HG02884 (cell line): ENCODE data around the gene SYT8.
"Not testable (repeated sequence)": the region's sequence is repeated elsewhere in the genome, so short reads cannot be mapped to it uniquely, and the experiment has no call there.

Source experiments
- ATAC-seq: cut with Tn5 transposase; IDR thresholded peaks from one replicate; pipeline ENCODE4 v1.9.1; 2021; ENCODE audit warnings: mild to moderate bottlenecking, moderate library complexity; ENCODE audit not compliant: unreplicated experiment

Gene SYT8, protein sequence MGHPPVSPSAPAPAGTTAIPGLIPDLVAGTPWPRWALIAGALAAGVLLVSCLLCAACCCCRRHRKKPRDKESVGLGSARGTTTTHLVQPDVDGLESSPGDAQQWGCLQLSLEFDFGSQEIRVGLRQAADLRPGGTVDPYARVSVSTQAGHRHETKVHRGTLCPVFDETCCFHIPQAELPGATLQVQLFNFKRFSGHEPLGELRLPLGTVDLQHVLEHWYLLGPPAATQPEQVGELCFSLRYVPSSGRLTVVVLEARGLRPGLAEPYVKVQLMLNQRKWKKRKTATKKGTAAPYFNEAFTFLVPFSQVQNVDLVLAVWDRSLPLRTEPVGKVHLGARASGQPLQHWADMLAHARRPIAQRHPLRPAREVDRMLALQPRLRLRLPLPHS

DNA sequence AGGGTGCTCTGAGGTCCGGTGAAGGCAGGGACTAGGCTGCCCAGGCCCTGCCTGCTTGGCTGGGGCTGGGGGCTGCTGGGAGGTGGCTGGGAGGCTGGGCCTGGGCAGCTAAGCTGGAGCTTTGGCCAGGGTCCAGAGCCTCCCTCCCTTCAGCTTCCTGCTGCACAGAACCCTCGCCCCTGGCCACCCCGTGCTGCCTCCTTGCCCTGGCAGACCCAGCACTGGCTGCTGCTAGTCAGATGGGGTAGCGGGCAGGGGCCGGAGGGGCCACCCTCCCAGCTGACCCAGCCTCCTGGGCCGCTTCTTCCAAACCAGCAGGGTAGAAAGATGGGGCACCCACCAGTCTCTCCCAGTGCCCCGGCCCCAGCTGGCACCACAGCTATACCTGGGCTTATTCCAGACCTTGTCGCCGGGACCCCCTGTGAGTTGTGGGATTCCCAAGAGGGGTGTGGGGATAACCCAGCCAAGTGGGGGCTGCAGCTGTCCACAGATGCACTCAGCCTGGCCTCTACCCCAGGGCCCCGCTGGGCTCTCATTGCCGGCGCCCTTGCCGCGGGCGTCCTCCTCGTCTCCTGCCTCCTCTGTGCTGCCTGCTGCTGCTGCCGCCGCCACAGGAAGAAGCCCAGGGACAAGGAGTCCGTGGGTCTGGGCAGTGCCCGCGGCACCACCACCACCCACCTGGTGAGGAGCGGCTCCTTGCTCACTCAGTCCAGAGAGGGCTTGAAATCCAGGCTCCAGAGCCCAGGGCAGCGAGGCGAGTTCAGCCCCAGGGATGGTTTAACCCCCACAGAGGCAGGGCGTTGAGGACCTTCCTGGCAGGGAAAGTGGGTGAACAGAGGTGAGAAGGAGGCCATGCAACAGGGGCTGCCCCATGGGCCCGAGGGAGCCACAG is at the start of gene SYT8:
Gene SYT8, plus strand, starts transcription at position 212 of the 892 bp plus-strand sequence. Its CDS starts 116 bp downstream, at position 328.
- ATAC-seq, result no peak

DNA sequence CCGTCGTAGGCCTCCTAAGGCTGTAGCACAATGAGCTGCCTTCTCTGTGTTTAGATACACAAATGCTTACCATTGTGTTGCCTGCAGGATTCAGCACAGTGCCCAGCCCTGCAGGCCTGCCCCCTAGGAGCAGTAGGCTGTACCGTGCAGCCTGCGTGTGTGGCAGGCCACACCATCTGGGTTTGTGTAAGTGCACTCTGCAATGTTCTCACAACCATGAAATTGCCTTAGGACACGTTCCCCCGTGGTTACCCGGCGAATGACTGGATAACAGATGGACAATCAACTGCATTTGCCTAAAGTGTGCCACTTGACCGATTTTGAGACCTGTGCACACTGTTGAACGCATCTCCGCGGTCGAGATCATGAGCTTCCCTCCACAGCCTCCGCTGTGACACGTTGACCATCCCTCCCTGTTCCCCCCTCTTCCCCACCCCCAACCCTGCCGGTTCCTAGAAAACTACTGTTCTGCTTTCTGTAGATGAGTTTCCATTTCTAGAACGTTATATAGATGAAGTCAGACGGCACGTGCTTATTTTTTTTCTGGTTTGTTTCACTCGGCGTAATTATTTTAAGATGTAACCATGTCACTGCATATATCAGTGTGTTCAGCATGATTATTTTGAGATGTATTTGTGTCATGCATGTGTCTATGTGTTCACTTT is 48.9 kb upstream of the SYT8 start:
- no peak for ATAC-seq

DNA sequence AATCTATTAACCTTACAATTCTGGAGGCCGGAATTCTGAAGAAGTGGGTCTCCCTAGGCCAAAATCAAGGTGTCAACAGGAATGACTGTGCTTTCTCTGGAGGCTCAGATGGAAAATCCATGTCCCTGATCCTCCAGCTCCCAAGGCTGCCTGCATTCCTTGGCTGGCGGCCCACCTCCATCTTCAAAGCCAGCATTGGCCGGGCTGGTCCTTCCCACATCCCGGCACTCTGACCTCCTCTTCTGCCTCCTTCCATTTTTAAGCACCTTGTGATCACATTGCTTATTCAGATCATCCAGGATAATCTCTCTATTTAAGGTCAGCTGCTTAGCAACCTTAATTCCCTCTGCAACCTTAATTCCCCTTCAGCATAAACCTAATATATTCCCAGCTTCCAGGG is 48.3 kb upstream of the SYT8 start:
- ATAC-seq, result no peak

DNA sequence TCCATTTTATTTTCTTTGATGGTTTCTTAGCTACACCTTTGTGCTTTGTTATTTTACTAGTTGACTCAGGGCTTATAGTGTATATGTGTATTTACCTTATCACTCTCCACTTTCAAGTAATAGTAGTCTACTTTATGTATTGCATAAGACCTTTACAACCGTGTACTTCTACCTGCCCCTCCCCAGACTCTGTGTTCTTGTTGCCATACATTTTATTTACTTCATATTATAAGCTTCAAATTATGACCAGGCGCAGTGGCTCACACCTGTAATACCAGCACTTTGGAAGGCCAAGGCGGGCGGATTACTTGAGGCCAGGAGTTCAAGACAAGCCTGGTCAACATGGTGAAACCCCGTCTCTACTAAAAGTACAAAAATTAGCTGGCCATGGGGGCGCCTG is 42.9 kb upstream of the SYT8 start:
- ATAC-seq, result no peak

DNA sequence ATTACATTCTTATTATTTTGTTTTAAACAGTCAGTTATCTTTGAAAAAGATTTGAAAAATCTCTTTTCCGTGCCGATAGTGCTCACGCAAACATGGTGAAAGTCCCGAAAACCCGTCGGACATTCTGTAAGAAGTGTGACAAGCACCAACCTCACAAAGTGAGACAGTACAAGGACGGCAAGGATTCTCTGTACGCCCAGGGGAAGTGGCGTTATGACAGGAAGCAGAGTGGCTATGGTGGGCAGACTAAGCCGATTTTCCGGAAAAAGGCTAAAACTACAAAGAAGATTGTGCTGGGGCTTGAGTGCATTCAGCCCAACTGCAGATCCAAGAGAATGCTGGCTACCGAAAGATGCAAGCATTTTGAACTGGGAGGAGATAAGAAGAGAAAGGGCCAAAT is 42.3 kb upstream of the SYT8 start:
- ATAC-seq, result no peak

DNA sequence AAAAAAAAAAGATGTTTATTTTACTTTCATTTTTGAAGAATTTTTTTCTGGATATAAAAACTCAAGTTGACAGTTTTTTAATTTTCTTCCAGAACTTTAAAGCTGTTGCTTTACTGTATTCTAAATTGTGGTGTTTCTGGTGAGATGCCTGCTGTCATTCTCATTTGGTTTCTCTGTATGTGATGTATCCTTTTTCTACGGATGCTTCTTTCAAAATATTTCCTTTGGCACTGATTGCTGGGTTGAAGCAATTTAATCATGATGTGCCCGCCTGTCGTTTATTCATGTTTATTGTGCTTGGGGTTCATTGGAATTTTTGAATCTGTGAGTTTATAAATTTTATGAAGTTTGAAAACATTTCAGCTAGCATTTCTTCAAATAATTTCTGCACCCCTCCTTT is 41.7 kb upstream of the SYT8 start:
- no peak for ATAC-seq

DNA sequence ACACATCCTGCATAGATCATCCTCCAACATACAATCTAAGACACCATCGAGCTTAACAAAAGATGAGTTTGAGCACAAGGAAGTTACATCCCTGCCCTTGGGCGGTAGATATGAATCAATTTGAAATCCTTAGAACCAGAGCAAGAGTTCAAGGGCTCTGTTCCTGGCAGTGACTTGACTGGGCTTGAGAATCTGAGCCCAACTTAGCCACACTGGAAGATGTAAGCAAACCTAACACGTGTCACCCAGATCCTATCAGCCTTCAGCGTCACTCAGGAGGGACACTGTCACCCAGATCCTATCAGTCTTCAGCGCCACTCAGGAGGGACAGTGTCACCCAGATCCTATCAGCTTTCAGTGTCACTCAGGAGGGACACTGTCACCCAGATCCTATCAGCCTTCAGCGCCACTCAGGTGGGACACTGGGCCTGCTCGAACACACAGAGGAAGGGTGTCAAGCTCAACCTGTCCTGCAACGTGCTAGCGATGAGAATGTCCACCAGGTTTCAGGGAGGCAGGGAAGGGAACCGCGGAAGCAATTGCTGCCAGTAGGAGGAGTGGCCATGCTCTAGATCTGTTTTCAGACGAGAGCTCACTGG is 38.3 kb upstream of the SYT8 start:
- ATAC-seq, result no peak

DNA sequence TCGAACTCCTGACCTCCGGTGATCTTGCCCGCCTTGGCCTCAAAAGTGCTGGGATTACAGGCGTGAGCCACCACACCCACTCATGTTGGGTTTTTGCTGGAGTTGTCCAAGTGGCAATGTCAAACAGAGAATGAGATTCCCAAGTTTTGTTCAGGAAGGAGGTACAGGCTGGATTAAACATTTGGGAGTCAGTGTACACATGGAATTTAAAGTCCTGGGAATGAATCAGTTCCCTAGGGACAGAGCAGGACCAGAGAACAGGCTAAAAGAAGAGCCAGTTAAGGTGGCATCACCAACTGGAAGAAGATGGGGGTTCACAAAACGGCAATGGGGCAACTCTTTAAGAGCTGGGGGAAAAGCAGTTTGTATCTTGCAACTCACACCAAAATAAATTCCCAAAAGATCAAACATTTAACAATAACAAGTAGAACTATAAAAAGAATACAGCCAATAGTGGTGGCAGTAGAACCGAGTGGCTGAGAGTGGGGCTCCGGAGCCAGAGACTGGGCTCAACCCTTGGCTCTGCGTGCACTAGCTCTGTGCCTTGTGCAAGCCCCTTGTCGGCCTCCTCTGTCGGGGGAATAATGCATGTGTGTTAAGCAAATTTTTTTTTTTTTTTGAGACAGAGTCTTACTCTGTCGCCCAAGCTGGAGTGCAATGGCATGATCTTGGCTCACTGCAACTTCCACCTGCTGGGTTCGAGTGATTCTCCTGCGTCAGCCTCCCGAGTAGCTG is 37.2 kb upstream of the SYT8 start:
- ATAC-seq, result no peak

DNA sequence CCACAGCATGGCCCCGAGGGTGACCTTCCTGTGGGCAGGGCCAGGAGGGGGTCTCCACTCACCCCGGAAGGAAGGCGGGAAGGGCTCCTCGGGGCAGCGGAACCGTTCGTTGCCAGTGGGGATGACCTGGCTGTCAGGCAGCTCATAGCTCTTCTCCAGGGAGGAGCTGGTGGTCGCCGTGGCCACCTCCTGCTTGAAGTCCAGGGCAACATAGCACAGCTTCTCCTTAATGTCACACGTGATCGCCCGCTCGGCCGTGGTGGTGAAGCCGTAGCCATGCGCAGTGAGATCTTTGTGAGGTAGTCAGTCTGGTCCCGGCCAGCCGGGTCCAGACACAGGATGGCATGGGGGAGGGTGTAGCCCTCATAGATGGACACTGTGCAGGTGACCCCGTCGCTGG is 31.5 kb upstream of the SYT8 start:
- ATAC-seq, result no peak

DNA sequence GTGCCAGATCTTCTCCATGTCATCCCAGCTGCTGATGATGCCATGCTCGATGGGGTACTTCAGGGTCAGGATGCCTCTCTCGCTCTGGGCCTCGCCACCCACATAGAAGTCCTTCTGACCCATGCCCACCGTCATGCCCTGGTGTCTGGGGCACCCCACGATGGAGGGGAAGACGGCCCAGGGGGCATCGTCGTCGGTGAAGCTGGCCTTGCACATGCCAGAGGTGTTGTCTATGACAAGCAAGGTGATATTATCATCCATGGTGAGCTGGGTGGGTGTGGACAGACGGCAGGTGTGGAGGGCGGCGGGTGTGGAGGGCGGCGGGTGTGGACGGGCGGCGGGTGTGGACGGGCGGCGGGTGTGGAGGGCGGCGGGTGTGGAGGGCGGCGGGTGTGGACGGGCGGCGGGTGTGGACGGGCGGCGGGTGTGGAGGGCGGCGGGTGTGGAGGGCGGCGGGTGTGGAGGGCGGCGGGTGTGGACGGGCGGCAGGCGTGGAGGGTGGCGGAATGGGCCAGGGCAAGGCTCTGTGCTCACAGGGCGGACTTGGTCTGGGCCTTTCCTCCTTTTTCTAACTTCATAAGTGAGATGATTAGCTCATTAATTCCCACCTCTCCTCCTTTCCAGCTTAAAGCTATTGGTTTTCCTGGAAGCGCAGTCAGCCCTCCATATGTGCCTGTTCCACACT is 30.8 kb upstream of the SYT8 start:
- not testable (repeated sequence) for ATAC-seq

DNA sequence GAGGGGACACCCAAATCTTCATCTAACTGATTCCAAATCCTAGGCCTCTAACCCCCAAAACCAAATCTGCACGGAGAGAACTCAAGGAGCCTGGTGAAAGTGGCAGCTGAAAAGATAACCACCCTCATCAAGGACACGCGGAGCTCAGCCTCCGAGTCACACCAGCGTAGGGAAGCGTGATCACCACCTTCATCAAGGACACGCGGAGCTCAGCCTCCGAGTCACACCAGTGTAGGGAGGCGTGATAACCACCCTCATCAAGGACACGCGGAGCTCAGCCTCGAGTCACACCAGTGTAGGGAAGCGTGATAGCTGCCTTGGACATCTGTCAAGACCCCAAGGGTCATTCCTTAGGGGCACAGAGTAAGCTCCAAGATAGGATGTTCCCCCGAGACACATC is 29.3 kb upstream of the SYT8 start:
- no peak for ATAC-seq

DNA sequence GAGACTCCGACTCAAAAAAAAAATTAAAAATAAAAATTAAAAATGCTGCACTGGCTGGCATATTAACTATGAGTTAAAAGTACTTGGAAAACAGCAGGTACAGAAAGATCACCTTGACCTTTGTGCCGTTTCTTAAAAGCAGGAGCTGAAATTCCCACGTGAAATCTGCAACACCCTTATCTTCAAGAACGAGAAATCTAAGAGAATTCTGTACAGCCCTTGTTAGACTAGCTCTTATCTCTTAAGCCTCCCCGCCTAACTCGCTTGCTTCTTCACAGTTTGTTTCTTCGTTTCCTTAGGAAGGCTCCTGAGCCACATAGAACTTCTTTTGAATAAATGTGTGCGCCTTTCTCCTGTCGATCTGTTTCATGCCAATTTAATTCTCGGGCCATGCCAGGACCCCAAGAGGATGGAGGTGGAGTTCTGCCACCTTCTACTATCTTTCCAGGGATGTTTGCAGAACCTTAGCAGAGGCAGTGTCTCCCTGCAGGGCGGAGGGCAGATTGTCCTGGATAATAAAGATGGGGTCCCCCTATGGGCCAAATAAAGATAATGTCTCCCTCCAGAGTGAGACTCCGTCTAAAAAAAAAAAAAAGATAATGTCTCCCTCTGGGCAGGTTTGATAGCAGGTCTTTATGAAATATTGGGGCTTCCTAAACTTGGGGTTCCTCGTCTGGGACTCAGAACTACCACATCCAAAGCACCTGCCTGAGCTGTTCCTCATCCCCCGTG is 27.4 kb upstream of the SYT8 start:
- ATAC-seq, result no peak

DNA sequence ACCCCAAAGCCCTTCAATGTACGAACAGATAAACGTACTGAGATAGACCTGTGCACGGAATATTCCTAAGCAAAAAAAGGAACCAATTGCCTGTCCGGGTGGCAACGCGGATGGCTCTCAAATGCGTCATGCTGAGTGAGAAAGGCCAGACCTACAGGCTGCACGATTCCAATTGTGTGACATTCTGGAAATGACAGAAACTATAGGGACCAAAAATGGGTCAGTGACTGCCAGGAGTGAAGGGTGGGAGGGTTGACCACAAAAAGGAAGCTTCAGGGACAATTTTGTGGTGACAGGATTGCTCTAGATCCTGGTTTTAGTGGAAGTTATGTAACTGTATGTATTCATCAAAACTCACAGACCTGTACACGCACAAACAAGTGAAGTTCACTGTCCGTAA is 24.0 kb upstream of the SYT8 start:
- ATAC-seq, result no peak

DNA sequence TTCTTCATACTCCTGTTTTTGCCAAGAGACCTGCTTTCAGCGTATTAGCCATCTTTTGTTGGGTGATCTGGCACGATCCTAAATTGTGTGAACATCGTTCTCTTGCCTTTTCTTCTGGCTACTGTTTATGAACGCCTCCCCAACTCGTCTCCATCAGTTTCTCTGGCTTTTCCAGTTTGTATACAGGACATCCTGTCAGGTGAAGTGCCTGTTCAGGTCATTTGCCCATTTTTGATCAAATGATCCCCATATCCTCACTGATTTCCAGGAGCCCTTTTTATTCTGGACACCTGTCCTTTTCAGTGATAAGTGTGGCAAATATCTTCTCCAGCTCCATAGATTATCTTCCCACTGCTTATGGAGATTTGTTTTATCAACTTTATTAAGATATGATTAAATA is 22.5 kb upstream of the SYT8 start:
- no peak for ATAC-seq

DNA sequence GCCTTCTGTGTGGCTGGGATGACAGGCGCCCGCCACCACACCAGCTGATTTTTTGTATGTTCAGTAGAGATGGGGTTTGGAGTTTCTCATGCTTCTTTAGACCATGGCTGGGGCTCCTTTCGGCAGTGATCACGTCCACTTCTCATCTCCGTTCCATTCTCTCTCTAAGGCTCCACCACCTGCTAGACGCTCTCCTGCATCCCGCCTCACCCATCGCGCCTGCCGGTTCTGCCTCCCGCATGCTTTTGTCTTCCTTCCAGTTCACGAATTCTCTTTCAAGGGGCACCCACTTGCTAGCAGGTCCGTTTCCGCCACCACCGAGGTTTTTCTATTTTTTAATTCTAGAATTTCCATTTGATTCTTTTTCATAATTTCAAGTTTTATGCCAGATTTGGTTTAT is 22.0 kb upstream of the SYT8 start:
- ATAC-seq, result no peak

DNA sequence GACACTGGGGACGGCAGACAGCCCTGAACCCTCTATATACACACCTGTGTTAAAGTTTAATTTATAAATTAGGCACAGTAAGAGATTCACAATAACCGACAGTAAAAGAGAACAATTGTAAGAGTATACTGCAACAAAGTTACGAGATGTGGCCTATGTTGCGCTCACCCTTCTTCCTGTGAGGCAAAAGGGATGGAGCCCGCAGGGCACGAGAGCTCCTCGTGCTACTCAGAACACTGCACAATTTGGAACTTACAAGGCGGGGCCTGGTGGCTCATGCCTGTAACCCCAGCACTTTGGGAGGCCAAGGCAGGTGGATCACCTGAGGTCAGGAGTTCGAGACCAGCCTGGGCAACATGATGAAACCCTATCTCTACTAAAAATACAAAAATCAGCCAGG is 21.4 kb upstream of the SYT8 start:
- ATAC-seq, result not testable (repeated sequence)

DNA sequence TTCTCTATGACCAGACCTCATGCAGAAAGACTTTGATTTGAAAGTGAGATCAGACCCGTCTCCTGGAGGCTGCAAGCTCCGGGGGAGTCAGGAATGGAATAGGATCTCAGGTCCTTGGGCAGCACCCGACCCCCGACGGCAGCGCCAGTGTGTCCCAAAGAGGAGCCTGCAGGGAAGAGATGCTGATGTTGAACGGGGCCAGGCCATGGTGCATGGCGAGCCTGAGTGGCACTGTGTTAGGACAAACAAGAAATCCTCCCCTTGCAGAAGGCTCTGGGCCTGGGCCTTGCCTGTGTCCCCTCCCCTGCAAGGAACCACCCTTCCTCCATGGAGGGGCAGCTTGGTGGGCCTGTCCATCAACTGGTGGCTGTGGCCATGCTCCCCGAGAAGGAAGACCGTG is 20.1 kb upstream of the SYT8 start:
- ATAC-seq, result no peak

DNA sequence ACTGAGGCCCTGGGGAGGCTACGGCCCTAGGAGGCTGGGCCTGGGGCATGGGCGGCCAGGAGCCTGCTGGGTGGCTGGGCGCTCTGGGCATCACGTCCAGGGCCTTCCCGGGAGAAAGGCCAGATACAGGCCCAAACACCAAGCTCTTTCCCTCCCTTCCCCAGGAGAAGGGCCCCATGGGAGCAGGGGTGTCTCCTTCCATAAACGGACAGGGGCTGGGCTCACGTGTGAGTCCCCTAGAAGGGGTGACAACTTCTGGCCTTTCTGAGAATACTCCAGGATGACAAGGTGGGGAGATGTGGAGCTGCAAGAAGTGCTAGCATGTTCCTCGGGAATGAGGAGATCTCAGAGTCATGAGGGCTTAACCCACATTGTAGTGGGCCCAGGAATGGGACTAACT is 19.5 kb upstream of the SYT8 start:
- ATAC-seq, result no peak

DNA sequence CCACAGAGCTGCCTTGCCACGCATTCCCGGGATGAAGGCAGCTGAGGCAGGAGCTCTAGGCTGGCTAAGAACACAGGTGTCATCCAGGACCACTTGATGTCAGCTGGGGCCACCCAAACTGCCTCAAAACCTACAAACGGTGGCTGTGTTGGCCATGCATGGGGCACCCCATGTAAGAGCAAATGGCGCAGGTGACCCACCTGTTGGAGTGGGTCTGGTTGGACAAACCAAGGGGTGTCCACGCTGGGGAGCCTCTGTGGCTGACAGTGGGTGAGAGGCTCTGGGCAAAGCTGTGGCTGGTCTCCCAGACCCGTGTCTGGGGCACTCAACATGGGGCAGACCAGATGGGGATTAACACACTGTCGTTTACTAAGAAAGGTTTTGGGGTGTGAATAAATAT is 19.0 kb upstream of the SYT8 start:
- ATAC-seq, result no peak
